Right renal pelvis (tissue), 4 donors: Measurements from ENCODE around the gene GAB3. TPM values are rescaled to one million over a fixed set of nuclear protein-coding genes. Genes with fewer than 3 reads are reported as not detected.

Experiments
- DNase-seq, 4 donors: peaks; one replicate each; pipeline ENCODE4 v3.0.0-alpha.2; 2013; ENCODE audit warnings: low read depth in 4 of 4, low spot score in 3 of 4, missing footprints in 1 of 4
- polyA plus RNA-seq, 4 donors: library from polyadenylated mRNA; unstranded; fragments of 120-200 nt; gene quantifications; one replicate each; pipeline ENCODE4 v1.2.1, GENCODE V29; 2013; ENCODE audit not compliant: insufficient read length in 4 of 4

GAB3 gene, protein sequence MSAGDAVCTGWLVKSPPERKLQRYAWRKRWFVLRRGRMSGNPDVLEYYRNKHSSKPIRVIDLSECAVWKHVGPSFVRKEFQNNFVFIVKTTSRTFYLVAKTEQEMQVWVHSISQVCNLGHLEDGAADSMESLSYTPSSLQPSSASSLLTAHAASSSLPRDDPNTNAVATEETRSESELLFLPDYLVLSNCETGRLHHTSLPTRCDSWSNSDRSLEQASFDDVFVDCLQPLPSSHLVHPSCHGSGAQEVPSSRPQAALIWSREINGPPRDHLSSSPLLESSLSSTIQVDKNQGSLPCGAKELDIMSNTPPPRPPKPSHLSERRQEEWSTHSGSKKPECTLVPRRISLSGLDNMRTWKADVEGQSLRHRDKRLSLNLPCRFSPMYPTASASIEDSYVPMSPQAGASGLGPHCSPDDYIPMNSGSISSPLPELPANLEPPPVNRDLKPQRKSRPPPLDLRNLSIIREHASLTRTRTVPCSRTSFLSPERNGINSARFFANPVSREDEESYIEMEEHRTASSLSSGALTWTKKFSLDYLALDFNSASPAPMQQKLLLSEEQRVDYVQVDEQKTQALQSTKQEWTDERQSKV
- polyA plus RNA-seq = 1 to 10 TPM; 1.5 to 3.2 (median 2.4) TPM

DNA sequence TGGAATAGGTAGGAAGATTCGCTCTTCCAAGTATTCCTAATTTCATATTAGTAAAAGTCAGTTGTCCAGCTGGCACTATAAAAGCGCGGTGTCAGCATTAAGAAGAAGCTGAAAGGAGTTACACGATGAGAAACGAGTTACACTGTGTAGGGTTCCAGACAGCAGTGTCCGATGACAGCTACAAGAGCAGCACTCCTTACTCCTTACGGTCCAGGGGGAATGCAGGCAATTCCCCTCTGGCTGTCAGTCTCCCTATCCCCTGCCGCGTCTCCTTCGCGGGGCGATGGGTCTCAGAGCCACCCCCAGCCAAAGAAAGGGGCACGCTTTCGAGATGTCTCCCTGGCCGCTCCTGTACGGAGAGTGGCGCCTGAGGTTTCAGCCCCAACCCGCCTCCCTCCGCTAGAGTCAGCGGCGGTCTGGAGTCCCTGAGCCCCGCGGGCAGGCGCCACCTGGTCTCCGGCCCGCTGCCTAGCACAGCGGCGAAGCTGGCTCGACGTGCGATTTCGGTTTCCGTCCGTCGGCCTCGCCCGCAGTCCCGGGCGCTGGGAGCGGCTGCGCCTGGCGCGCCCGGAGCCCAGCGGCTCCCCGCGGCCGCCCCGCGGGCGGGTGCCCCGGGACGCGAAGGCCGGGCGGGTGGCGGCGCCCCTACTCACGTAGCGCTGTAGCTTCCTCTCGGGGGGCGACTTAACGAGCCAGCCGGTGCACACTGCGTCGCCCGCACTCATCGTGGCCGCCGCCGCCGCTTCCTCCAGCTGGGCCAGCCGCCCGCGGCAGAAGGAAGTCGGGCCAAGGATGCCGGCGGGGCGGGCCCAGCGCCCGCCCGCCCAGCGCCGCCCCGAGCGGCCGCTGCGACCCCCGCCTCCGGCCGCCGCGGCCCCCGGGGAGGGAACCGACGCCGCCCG lies at the start of gene GAB3:
TSS of gene GAB3 (minus strand) at position 777 of the 902 bp plus-strand sequence. CDS start at position 725, 52 bp downstream.
- no peak for DNase-seq

DNA sequence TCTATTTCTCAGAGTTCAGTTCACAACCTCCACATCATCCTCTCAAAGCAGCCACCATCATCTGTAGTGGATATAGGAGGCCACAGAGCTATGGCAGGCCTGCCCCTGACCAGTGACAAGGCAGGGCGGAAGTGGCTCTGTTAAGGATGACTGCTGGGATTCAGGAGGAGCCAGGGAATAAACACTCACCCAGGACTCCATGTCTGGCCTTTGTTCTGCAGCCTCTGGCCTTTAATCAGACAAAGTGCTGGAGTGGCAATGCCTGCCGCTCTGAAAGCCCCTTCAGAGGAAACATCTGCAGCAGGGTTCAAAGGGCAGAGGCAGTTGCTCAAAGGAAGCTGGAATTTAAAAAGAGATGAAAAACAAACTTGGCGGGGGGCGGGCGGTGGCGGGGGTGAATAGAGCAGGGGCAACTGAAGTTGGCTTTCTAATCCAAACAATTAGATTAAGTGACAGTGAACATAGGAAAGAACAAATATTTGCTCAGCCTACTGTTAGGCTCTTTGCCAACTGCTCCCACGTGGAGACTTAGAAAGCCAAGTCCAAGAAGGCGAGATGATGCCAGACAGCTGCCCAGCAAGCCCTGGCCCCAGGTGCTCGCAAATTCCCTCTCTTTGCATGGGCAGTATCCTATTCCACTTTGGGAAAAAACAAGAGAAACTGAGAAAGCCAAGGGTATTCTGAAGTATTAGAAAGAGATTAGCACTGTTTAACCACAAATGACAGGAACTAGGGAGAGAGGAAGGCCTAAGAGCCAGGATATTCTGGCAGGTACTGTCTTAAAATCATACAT lies 48.9 kb upstream of the GAB3 start:
- no peak for DNase-seq

DNA sequence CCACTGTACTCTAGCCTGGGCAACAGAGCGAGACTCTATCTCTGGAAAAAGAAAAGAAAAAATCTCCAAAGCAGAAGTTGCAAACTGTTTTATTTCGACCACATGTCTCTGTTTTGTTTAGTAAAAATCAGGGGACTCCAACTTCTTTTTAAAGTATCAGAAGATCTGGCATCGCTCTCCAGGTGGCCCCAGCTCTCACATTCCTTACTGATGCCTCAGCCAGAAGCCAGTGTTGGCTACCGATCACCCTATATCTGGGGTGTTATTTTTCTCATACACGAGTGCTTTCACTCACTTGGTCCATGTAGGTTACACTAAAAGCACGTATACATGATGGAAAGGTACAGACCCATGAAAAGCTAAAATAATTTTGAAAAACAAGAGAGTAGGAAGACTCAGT lies 46.1 kb upstream of the GAB3 start:
- no peak for DNase-seq

DNA sequence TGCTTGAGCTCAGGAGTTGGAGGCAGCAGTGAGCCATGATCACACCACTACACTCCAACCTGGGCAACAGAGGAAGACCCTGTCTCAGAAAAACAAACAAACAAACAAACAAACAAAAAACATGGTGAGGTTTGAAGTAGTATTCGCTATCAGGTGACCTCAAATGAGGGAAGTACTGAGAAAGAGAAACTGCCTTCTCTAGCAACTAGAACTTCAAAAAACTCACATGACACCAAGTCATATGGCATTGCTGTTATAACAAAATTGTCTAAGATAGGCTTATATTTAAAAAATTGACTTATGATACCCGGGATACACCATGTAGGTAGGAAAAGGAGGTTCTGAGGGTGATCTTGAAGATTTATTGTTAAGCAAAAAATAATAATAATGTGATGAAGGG lies 44.1 kb upstream of the GAB3 start:
- DNase-seq = no peak

DNA sequence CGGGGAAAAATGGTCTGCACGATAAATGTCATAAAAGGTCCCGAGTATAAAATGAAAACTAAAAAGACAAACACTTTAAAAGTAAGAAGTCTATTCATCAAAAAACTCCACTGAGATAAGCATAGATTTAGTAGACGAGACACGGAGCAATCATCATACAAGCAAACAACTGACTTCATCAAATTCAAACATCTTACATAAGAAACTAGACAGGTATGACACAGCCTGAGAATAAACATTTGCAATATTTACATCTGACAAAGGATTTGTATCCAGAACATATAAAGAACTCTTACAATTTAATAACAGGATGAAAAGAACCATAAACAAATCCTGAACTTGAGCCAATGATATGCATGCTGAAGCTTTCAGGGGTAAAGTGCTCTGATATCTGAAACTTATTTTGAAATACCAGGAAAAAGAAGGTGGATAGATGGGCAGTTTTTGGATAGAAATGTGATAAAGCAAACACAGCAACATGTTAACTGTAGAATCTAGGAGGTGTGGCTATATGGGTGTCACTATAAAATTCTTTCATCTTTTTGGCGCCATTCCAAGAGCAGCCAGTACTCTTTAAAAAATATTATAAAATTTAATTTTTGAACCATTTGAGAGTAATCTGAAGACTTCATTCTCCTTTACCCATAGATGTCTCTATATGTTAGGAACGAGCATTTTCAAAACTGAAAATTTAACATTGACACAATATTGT lies 42.4 kb upstream of the GAB3 start:
- DNase-seq = no peak

DNA sequence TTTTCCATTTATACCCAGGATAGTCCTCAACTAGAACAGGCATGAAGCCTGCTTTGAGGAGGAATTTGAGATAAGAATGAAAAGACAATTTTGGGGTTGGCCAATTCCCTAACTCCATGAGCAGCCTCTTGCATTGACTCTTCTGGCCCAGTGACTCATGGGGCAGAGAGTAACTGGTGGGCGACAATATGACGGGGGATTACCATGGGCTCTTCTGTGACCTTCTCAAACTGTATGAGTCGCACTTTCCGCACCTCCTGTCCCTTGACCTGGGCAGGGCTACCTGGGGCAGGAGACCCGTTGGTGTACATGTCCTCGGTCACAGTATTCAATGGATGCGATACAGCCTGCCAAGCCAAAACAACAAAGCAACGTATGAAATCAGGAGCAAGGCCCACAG lies 41.1 kb upstream of the GAB3 start:
- no peak for DNase-seq

DNA sequence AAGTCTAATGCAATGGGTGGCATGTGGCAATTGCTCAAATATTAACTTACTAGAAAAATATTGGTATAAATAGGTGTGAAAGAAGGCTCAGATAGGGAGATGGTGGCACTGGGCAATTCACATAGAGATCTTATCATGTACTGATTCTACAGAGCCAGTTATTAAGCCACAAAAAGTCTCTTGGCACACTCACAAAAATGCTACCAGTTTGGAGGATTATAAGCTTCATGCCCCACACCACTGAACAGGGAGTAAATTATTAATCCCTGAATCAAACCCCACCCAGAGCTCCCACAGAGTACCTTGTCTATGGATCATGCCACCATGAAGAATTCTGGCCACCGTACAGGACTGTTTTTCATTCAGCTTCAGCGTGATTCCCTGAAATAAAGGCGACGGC lies 40.6 kb upstream of the GAB3 start:
- no peak for DNase-seq

DNA sequence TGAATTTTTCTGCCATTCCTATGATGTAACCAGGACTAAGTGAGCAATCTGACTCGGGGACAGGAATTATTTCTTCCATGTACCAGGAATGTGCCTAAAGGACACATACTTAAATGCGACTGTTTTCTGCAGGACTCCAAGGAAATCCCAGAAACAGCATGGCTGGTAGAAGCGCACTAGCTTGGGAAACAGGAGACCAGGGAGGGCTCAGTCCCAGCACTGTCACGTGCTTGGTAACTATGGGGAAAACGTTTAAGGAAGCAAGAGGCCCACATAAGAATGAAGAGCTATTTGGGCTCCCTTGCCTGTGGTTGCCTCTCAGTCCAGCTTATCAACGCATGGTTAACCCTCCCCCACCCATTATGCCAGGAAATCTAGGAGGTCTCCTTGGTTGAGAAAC lies 34.8 kb upstream of the GAB3 start:
- DNase-seq = no peak

DNA sequence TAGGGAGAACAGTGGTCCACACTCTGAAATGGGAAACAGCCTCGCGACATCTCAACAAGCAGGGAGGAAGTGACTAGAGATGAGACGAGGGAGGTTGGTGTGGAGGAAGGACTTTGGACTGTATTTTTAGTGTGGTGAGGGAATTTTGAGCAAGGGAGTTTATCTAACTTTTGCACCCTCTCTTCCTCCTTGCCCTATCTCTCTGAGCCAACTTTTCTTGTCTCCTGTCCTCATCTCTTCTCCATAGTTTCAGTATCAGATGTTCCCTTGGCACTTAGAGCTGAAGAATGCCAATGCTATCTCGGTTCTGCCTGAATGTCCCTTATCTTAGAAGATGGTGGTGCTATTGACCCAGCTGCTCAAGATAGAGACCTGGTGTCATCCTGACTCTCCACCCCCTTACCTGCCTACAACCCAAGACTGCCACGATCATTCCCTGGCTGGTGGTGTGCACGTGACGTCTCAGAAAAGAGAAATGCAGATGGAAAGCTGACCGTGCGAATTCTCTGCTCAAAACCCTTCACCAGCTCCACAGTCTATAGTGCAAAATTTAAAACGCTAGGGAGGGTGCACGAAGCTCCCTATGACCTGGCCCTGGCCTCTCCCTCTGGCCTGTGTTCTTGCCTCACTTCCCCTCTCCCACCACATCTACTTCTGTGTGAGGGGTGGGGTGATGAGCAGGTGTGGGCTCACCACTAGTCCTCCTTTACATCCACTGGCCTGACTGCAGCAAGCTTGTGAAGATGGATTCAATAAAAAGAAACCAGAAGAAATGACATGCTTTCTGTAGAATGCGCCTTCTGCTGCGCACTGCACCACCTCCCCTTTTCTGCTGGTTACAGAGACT lies 33.5 kb upstream of the GAB3 start:
- no peak for DNase-seq

DNA sequence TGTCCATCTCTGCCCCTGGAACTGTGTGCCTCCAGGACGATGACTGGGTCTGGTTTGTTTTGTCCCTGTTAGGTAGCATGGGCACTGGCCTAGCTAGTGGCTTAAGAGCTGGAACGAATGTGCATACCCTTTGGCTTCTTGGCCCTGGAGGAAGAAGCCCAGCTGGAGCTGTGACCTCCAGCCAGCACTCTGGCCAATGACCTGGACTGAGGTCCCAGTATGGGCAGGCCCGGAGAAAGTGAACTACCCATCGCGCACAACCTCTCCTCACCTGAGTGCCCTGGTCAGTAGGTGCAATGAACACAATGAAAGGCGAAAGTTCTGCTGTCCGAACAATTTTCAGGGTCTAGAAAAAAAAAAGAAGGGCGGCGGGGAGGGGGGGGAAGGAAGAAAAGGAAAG lies 30.1 kb upstream of the GAB3 start:
- no peak for DNase-seq

DNA sequence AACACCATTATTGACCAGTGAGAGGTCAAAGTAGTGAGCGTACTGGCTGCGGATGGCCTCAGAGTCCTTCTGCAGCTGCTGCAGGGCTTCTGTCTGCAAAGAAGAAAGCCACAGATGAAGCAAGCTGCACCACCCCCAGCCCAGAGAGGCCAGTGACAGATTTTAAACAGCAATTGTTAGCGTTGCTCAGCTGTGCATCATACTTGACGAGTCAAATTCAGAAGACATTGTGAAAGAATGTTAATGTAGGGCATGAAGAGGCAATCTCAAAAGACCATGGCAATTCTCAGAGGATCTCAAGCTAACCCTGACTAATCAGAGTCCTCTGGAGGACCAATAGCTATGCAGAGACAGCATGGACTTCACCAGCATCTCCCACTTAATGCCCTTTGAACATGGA lies 28.4 kb upstream of the GAB3 start:
- DNase-seq = no peak

DNA sequence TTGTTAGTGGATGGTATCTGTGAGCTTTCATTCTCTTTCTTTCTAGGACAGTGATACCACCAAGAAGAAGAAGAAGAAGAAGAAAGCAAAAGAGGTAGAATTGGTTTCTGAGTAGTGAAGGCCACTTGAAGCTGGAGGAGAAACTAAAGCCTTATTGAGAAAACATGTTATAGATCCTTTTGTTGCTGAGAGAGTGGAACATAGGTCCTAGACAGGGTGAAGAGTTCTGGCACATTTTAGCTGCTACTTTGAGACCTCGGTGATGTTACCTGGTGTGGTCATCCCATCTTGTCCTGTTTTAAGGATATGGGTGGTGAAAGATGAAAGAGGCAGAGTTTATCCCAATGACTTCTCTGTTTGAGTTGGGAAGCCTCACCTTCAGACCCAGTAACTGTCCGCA lies 25.9 kb upstream of the GAB3 start:
- DNase-seq = no peak

DNA sequence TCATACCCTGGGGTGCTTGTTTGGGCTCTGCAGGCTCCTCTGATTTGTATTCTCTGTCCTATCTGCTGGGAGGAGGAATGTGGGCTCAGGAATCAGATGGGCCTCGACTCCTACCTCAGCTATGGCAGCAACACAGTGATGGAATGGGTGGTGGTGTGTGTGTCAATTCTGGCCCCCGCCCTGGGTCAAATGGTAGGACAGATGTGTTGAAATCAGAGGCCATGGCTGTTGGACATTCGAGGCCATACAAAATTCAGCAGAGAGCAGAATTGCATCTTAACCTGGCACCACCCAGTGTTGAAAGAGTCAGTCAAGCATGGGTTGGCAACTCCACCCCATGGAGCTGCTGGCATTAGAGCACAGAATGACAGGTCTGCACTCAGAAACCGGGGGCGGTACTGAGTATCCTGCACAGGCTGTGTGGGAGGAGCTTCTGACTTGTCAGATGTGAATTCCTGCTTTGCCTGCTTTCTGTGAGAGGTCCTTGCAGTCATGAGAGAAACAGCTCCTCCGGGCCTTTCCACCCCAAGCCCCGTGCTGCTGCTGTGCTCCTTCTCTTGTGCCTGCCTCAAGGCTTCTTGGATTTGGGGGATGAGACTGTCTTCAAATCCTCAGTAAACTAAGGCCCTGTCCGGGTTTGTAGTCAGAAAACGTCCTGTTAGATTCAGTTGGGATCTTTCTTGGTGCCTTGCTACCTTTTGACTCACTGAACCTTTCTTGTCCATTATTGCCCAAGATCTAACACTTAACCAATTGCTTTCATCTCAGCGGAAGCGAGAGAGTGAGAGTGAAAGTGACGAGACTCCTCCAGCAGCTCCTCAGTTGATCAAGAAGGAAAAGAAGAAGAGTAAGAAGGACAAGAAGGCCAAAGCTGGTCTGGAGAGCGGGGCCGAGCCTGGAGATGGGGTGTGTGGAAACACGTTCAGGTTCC lies 24.8 kb upstream of the GAB3 start:
- DNase-seq = no peak

DNA sequence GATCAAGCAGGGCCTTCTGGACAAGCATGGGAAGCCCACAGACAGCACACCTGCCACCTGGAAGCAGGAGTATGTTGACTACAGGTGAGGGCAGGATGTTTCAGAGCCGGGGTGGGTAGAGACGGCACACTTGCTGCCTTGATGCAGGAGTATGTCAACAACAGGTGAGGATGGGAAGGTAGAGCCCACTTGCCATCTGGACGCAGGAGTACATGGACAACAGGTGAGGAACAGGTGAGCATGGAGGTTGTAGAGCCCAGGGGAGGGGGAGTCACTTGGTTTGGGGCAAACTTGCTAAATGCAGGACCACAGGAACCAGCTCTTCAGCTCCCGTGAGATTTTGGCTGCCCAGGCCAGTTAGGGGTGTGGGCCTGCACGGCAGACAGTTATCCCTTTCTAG lies 23.7 kb upstream of the GAB3 start:
- no peak for DNase-seq

DNA sequence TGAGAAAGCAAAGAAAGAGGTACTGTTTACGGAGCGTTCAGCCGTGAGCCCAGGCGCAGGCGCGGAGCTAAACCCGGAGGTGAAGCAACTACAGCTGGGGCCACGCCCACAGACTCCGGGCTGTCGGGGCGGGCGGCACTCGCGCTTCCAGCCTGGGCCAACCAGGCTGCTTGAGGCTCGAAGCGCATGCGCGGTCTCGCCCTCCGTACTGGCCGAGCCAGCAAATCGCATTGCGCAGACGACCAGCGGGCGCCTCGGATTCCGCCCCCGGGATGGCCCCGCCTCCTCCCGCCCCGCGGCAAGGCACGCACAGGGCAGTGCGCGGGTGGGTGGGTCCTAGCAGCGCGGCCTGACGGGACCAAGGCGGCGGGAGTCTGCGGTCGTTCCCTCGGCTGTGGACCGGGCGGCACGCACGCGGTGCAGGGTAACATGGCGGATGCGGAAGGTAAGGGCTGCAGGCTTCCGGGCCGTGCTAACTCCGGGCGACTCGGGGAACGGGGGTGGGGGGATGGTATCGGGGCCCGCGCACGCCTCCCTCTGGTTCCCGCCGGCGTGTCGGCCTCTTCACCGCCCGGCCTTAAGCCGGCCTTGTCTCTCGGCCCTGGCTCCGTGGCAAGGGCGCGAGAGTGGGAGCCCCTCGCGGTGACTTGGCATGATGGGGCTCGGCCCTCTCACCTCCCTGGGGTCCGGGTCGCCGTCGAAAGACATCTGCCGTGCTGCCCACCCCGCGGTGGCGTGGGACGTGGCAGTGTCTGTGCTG lies 11.8 kb upstream of the GAB3 start, which contains the start of gene DKC1:
TSS of gene DKC1 (plus strand) at position 328 of the 760 bp plus-strand sequence. CDS start at position 430, 102 bp downstream.
- peak; percentile 81 to 88 (median 86) for DNase-seq

DNA sequence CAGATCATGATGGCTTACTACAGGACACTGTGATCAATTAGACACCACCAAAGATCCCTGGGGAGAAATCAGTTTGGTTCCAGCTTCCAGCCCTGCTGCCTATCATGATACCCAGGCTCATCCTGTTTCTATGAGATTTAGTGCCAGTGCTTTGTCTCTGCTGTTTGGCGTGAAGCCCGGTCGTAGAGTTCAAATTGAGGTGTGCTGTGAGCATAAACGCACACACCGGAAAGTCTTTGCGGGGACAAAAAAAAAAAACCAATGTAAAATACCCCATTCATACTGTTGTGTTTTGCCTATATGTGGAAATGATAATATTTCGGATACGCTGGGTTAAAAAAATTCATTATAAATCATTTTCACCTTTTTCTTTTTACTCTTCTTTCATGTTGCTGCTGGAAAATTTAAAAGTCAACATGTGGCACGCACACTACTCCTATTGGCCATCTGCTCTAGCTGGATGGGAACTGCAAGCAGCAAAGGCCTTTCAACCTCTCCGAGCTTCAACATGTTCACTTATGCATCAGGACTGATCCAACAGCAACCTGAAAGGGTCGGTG lies 11.2 kb upstream of the GAB3 start:
- DNase-seq = no peak

DNA sequence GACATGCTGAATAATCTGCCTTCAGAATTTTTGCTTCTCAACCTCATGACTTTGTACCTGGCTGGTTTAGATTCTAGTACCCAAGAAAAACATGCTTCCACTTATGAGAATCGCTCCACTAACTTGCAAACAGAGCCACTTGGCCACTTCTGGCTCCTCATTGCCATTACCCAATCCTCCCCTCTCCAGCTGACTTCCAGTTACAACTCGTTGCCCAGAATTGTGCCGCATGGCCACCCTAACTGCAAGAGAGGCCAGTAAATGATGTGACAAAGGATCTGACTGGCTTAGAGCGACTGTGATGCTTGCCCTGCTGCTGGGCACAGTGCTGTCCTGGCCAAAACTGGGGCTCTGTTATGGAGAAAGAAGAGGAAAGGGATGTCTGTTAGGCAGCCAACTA lies 7.8 kb upstream of the GAB3 start:
- no peak for DNase-seq
